Endometrium (tissue), 2 donors: Measurements from ENCODE around the gene ADAMTS18.

Experiments used
- FAIRE-seq: peaks from 2 replicates; lab custom pipeline; 2012; peaks lifted over from hg19 to GRCh38; lab: Jason Lieb, UNC
- donor health status: control.
- donor health status: control.

The ADAMTS18 gene

GRCh38 chr16:77437859-77438258 lies 3.0 kb upstream of the ADAMTS18 start:
- no peak for FAIRE-seq

- FAIRE-seq = no peak
These were observed 512 bp upstream of the ADAMTS18 start for GRCh38 chr16:77435272-77435820.

- no peak for FAIRE-seq
These were observed 758 bp downstream of the ADAMTS18 start for GRCh38 chr16:77434022-77434529.

GRCh38 chr16:77433146-77433545 lies 1.7 kb downstream of the ADAMTS18 start:
- no peak for FAIRE-seq

GRCh38 chr16:77432264-77432663 lies 2.6 kb downstream of the ADAMTS18 start:
- no peak for FAIRE-seq

- FAIRE-seq = no peak
These were observed 3.8 kb downstream of the ADAMTS18 start for GRCh38 chr16:77430787-77431585.

- no peak for FAIRE-seq
These were observed 4.5 kb downstream of the ADAMTS18 start for GRCh38 chr16:77430360-77430759.

- FAIRE-seq = no peak
These were observed 9.8 kb downstream of the ADAMTS18 start for GRCh38 chr16:77424871-77425604.

GRCh38 chr16:77422196-77422784 lies 12.5 kb downstream of the ADAMTS18 start:
- FAIRE-seq = no peak

GRCh38 chr16:77416939-77417480 lies 17.8 kb downstream of the ADAMTS18 start:
- no peak for FAIRE-seq

GRCh38 chr16:77414752-77415231 lies 20.0 kb downstream of the ADAMTS18 start:
- FAIRE-seq = no peak

GRCh38 chr16:77410449-77410848 lies 24.4 kb downstream of the ADAMTS18 start:
- FAIRE-seq = no peak

- FAIRE-seq = no peak
These were observed 25.5 kb downstream of the ADAMTS18 start for GRCh38 chr16:77409311-77409710.

GRCh38 chr16:77408607-77409006 lies 26.2 kb downstream of the ADAMTS18 start:
- no peak for FAIRE-seq

- FAIRE-seq = no peak
These were observed 28.2 kb downstream of the ADAMTS18 start for GRCh38 chr16:77406680-77407079.

- no peak for FAIRE-seq
These were observed 30.1 kb downstream of the ADAMTS18 start for GRCh38 chr16:77404775-77405174.

GRCh38 chr16:77403732-77404131 lies 31.1 kb downstream of the ADAMTS18 start:
- no peak for FAIRE-seq

GRCh38 chr16:77402672-77403071 lies 32.2 kb downstream of the ADAMTS18 start:
- FAIRE-seq = no peak

GRCh38 chr16:77402118-77402517 lies 32.7 kb downstream of the ADAMTS18 start:
- no peak for FAIRE-seq

GRCh38 chr16:77399546-77399945 lies 35.3 kb downstream of the ADAMTS18 start:
- FAIRE-seq = no peak

- no peak for FAIRE-seq
These were observed 35.8 kb downstream of the ADAMTS18 start for GRCh38 chr16:77399066-77399465.

- no peak for FAIRE-seq
These were observed 36.3 kb downstream of the ADAMTS18 start for GRCh38 chr16:77398495-77398894.
